NCI-H526 (cell line): Measurements from ENCODE around the gene FERMT2.

Source experiments
- DNase-seq, 2 experiments: peaks; one replicate each; lab custom pipeline; 2025; lab: John Stamatoyannopoulos, UW

The FERMT2 gene

GRCh38 chr14:52829527-52830185 is 121.2 kb downstream of the FERMT2 start:
- no peak for DNase-seq

- no peak for DNase-seq
These were observed 123.4 kb downstream of the FERMT2 start for GRCh38 chr14:52827426-52827825.

DNA sequence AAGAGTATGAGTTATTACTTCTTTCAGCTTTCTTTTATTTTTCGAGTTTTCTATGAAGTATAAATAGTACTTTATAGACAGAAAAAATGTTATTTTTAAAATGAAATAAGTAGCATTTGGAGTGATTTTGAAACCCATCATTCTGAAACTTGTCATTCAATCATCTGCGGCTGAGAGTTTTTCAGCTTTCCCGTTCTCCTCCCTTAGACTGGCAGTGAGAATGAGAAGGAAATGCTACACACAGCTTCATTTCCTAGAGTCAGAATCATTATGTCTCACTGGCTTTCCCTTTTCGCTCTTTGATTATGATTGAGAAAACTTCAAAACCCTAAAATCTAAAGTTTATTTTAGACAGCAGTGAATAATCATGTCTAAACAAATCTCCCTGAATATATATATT is 125.8 kb downstream of the FERMT2 start:
- DNase-seq, result no peak

DNA sequence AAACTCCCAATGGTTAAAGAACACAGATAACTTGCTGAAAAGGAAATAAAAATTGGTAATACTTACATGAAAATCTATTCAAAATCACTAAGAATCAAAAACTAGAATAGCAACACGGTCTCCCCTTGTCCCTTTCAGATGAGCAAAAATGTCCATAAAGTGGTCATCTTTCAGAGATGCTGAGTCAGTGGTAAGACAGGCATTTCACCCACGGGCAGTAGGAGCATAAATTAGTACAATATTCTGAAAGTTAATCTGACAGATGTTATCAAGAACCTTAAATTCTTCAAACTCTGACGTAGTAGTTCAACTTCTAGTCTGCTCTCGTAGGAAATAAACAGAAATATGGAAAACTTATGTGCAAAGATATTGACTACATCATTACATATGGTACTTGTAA is 126.4 kb downstream of the FERMT2 start:
- DNase-seq, result no peak

GRCh38 chr14:52821805-52822250 is 129.0 kb downstream of the FERMT2 start:
- DNase-seq, result no peak

- no peak for DNase-seq
These were observed 142.7 kb downstream of the FERMT2 start for GRCh38 chr14:52808101-52808500.
